GM13977 (cell line): ENCODE results near the gene CRTC3.

ENCODE experiments used
- DNase-seq: peaks from one replicate; pipeline ENCODE4 v3.0.0; 2012; ENCODE audit warnings: low spot score
- CTCF ChIP-seq: IDR thresholded peaks from 2 replicates; pipeline ENCODE4 v1.5.1; 2012; ENCODE audit warnings: mild to moderate bottlenecking, control low read depth; ENCODE audit not compliant: insufficient read depth; ENCODE audit errors: extremely low read depth, missing control alignments
- in situ Hi-C: fragments of 300-500 bp; cut with MboI; formaldehyde crosslinking; loops from one replicate; pipeline ENCODE4 v1.12.0; 2022; ENCODE audit warnings: low sequenced_read_pairs, low pct_unique_long_range_greater_than_20kb, mixed read lengths, inconsistent platforms; ENCODE audit not compliant: unreplicated experiment

CRTC3 gene

GRCh38 chr15:90571063-90571541 lies 41.4 kb downstream of the CRTC3 start:
- TF ChIP-seq CTCF = no peak
- in situ Hi-C loops = no loop called here
- no peak for DNase-seq

GRCh38 chr15:90572893-90573292 lies 43.2 kb downstream of the CRTC3 start:
- no peak for TF ChIP-seq CTCF
- in situ Hi-C loops = no loop called here
- DNase-seq = no peak

- DNase-seq = no peak
- in situ Hi-C loops = no loop called here
- TF ChIP-seq CTCF = no peak
Observed at GRCh38 chr15:90576711-90577389, 47.1 kb downstream of the CRTC3 start.

GRCh38 chr15:90579213-90579612 lies 49.5 kb downstream of the CRTC3 start:
- no peak for DNase-seq
- in situ Hi-C loops = no loop called here
- TF ChIP-seq CTCF = no peak

GRCh38 chr15:90580099-90580498 lies 50.4 kb downstream of the CRTC3 start:
- no peak for TF ChIP-seq CTCF
- in situ Hi-C loops = no loop called here
- DNase-seq = no peak

GRCh38 chr15:90580541-90580940 lies 50.8 kb downstream of the CRTC3 start:
- in situ Hi-C loops = no loop called here
- no peak for TF ChIP-seq CTCF
- DNase-seq = no peak

GRCh38 chr15:90580946-90581345 lies 51.2 kb downstream of the CRTC3 start:
- no peak for DNase-seq
- in situ Hi-C loops = no loop called here
- no peak for TF ChIP-seq CTCF
